K562 (cell line): ENCODE results near the gene ATRNL1. TPM values are rescaled to one million over a fixed set of nuclear protein-coding genes. Genes with fewer than 3 reads are reported as not detected.
A peak's percentile ranks its signal among the peaks of the same experiment; 100 is the strongest.
"Not testable (repeated sequence)": the region's sequence is repeated elsewhere in the genome, so short reads cannot be mapped to it uniquely, and the experiment has no call there.

Experiments used
- ATAC-seq: fragments of 200-7000 bp; cut with Tn5 transposase; 3 replicates; pipeline ENCODE4 v1.9.1; 2020; ENCODE audit warnings: moderate library complexity
- BruUV-seq: library from RNA; stranded (reverse); fragments of 400-500 nt; replicated peaks from 2 replicates; lab custom pipeline; 2021; lab: Mats Ljungman, UMichigan
- CTCF ChIA-PET: fragments of 300-600 bp; formaldehyde crosslinking; extraction: SDS; loops from one replicate; lab custom pipeline; 2021; ENCODE audit warnings: low intra/inter-chr PET ratio; lab: Yijun Ruan, JAX
- POLR2A ChIA-PET: fragments of 300-600, 350-650 bp; sonication (Branson Sonifier 250); formaldehyde crosslinking; extraction: SDS; loops from one replicate; lab custom pipeline; 2021; ENCODE audit warnings: antibody characterized with exemption, inconsistent platforms; lab: Yijun Ruan, JAX
- DNase-seq, 4 experiments: peaks; one replicate each; pipeline versions ENCODE4 v3.0.0 to v3.0.0-alpha.2; 2011 to 2018; ENCODE audit warnings: low spot score in 3 of 4, mixed read lengths in 3 of 4; ENCODE audit errors: extremely low read depth in 1 of 4
- FAIRE-seq: peaks from 2 replicates; lab custom pipeline; 2011; peaks lifted over from hg19 to GRCh38; lab: Jason Lieb, UNC
- H2AFZ ChIP-seq: 2 replicates; pipeline ENCODE4 v1.6.0; 2011; ENCODE audit warnings: low read depth, low read length, control low read depth, inconsistent platforms
- H3K27ac ChIP-seq: fragments of 200-600 bp; 3 replicates; pipeline ENCODE4 v1.8.0; 2011; ENCODE audit warnings: low read depth, mild to moderate bottlenecking, control low read depth, inconsistent platforms, low read length, moderate library complexity, mixed read lengths; ENCODE audit errors: extremely low read depth
- H3K27me3 ChIP-seq, 2 experiments: fragments of 300-600 bp in 1 of 2; 2 replicates in 1 of 2; 3 replicates in 1 of 2; pipeline versions ENCODE4 v1.6.0 to v1.8.0; 2011; ENCODE audit warnings: inconsistent platforms in 2 of 2, low read length in 2 of 2, mild to moderate bottlenecking in 1 of 2, mixed read lengths in 1 of 2, moderate library complexity in 1 of 2; ENCODE audit not compliant: control insufficient read depth in 2 of 2, insufficient read depth in 2 of 2
- H3K36me3 ChIP-seq: fragments of 300-600 bp; 3 replicates; pipeline ENCODE4 v1.8.0; 2011; ENCODE audit warnings: mild to moderate bottlenecking, low read length, inconsistent platforms; ENCODE audit not compliant: control insufficient read depth, insufficient read depth
- H3K4me1 ChIP-seq, 2 experiments: fragments of 200-600 bp in 1 of 2; replicated peaks in 1 of 2; 2 replicates in 1 of 2; 3 replicates in 1 of 2; pipeline versions ENCODE4 v1.5.1 to v1.8.0; 2011; ENCODE audit warnings: inconsistent platforms in 2 of 2, low read length in 2 of 2, mild to moderate bottlenecking in 1 of 2, mixed read lengths in 1 of 2, moderate library complexity in 1 of 2; ENCODE audit not compliant: control insufficient read depth in 2 of 2, insufficient read depth in 2 of 2
- H3K4me2 ChIP-seq: 2 replicates; pipeline ENCODE4 v1.6.1; 2011; ENCODE audit warnings: low read length, control low read depth, inconsistent platforms, mixed read lengths; ENCODE audit not compliant: insufficient read depth
- H3K4me3 ChIP-seq: fragments of 200-600 bp; sonication (generic), shearing (Covaris generic); 2 replicates; pipeline ENCODE4 v1.5.1; 2016; ENCODE audit warnings: control low read depth, inconsistent platforms
- H3K79me2 ChIP-seq: fragments of 200-600 bp; 3 replicates; pipeline ENCODE4 v1.8.0; 2011; ENCODE audit warnings: low read length, inconsistent platforms; ENCODE audit not compliant: control insufficient read depth, insufficient read depth
- H3K9ac ChIP-seq, 2 experiments: 2 replicates each; pipeline versions ENCODE4 v1.6.0 to v1.6.1; 2011; ENCODE audit warnings: low read depth in 2 of 2, low read length in 2 of 2, control low read depth in 1 of 2, inconsistent platforms in 1 of 2, mild to moderate bottlenecking in 1 of 2, mixed read lengths in 1 of 2; ENCODE audit not compliant: insufficient read depth in 1 of 2
- H3K9me1 ChIP-seq: one replicate; pipeline ENCODE4 v1.6.0; 2011; ENCODE audit warnings: inconsistent platforms, mild to moderate bottlenecking, low read length, moderate library complexity; ENCODE audit not compliant: control insufficient read depth, insufficient read depth
- H3K9me3 ChIP-seq: replicated peaks from 2 replicates; pipeline ENCODE4 v1.5.1; 2011; ENCODE audit warnings: low read depth, low read length, inconsistent platforms; ENCODE audit not compliant: control insufficient read depth, insufficient read depth
- H4K20me1 ChIP-seq: replicated peaks from 2 replicates; pipeline ENCODE4 v1.6.1; 2011; ENCODE audit warnings: low read length, inconsistent platforms, mixed read lengths; ENCODE audit not compliant: control insufficient read depth, insufficient read depth
- REST ChIP-seq, 2 experiments: fragments of 450-650 bp; formaldehyde crosslinking in 1 of 2; IDR thresholded peaks; 2 replicates each; pipeline versions ENCODE4 v1.4.0 to v1.6.1; 2014 to 2020; ENCODE audit warnings: mild to moderate bottlenecking in 2 of 2, borderline replicate concordance in 1 of 2, low read depth in 1 of 2
- WGBS: fragments of 100-300 bp; shearing (Covaris generic); methylation state at CpG from one replicate; pipeline ENCODE4 v1.1.6; 2016; ENCODE audit warnings: low coverage, mixed read lengths; ENCODE audit not compliant: insufficient coverage; ENCODE audit errors: missing lambda C conversion rate; 5-methylcytosine and 5-hydroxymethylcytosine counted together
- in situ Hi-C: fragments of 300-500 bp; cut with MboI; formaldehyde crosslinking; loops from 4 replicates; pipeline ENCODE4 v1.15.0; 2018; ENCODE audit warnings: inconsistent platforms, mixed read lengths
- intact Hi-C: fragments of 100-400 bp; cut with micrococcal nuclease; formaldehyde crosslinking; loops from 2 replicates; pipeline ENCODE4 v1.14.2; 2022
- polyA plus RNA-seq, 8 experiments: library from polyadenylated mRNA; depleted of rRNA in 4 of 8; stranded (reverse) in 5 of 8; unstranded in 3 of 8; fragments of >200 nt; fragmentation: Nextera tagmentation in 2 of 8; fragmentation: Illumina TruSeq in 1 of 8; extraction: Ambion mirVana in 2 of 8; extraction: Trizol in 1 of 8; gene quantifications; 2 replicates each; pipeline versions ENCODE4 v1.2.1 to v1.2.3, GENCODE V29; 2011 to 2014; ENCODE audit warnings: inconsistent platforms in 1 of 8, missing spikeins in 1 of 8
- total RNA-seq, 7 experiments: library from RNA; depleted of rRNA in 6 of 7; stranded (reverse); fragments of >200 nt in 6 of 7; fragmentation: Illumina TruSeq in 2 of 7; extraction: Trizol in 2 of 7; gene quantifications; 2 replicates each; pipeline versions ENCODE4 v1.2.1 to v1.2.3, GENCODE V29; 2011 to 2021; ENCODE audit warnings: low replicate concordance in 1 of 7

The ATRNL1 gene
- total and polyA plus RNA-seq, 9 of the 15 experiments (the other 6 are each of a cell fraction or from before 2014, with no cell fraction given): 0.18 TPM; not detected in 8

- TF ChIP-seq REST (IDR thresholded peaks at IDR 0.05; ENCODE audit: borderline replicate concordance): 0 out of 2 replicates have a peak, but pooled peaks have one; percentile 15
- no peak for TF ChIP-seq REST (CRISPR knock-in tag; IDR thresholded peaks at IDR 0.05; ENCODE audit: low read depth)
Measured at GRCh38 chr10:115355162-115355760, 262.1 kb downstream of the ATRNL1 start (continued).

GRCh38 chr10:115367920-115368319 is 274.8 kb downstream of the ATRNL1 start:
- H3K4me1 ChIP-seq, ATAC-seq, FAIRE-seq, H2AFZ ChIP-seq, H3K27ac ChIP-seq, intact Hi-C loops, H3K27me3 ChIP-seq, H3K9ac ChIP-seq, H3K4me2 ChIP-seq, H3K36me3 ChIP-seq, BruUV-seq, POLR2A ChIA-PET, H3K79me2 ChIP-seq, DNase-seq, H3K4me3 ChIP-seq, in situ Hi-C loops, H4K20me1 ChIP-seq, H3K9me3 ChIP-seq, H3K9me1 ChIP-seq: not testable (repeated sequence)
- WGBS: 0% methylated on average over 6 of the region's 18 CpGs
- CTCF ChIA-PET: interaction anchor here (0.7 kb wide), 1 partner anchor 35 kb away, joined by 3 read pairs; no protein-coding TSS in a partner anchor
